GM19463 (cell line): ENCODE results near the gene BRCC3.

Source experiments
- ATAC-seq: cut with Tn5 transposase; IDR thresholded peaks from one replicate; pipeline ENCODE4 v1.9.1; 2021; ENCODE audit warnings: mild to moderate bottlenecking, moderate library complexity; ENCODE audit not compliant: unreplicated experiment

The BRCC3 gene

GRCh38 chrX:155070975-155071693 lies at the start of gene BRCC3, which contains the start of the genes CMC4 and MTCP1:
Gene BRCC3 (plus strand): TSS chrX:155071508. CDS start chrX:155071528, 20 bp downstream.
Gene CMC4 (minus strand): TSS chrX:155071136. CDS start chrX:155064023, 7,113 bp downstream.
Gene MTCP1 (minus strand): TSS chrX:155071136. CDS start chrX:155066010, 5,126 bp downstream.
- peak; percentile 86 for ATAC-seq

GRCh38 chrX:155022585-155022984 lies 48.7 kb upstream of the BRCC3 start, which contains the start of gene F8:
Gene F8 (minus strand): TSS chrX:155022723. CDS start chrX:155022552, 171 bp downstream.
- ATAC-seq: no peak

GRCh38 chrX:155023907-155024833 lies 47.1 kb upstream of the BRCC3 start:
- ATAC-seq: no peak

- ATAC-seq: no peak
Observed at GRCh38 chrX:155026420-155026726, 44.9 kb upstream of the BRCC3 start.

GRCh38 chrX:155026727-155027508 lies 44.4 kb upstream of the BRCC3 start, which contains the start of gene FUNDC2:
Gene FUNDC2 (plus strand): TSS chrX:155026844. CDS start chrX:155026939, 95 bp downstream.
- ATAC-seq: peak; percentile 88

GRCh38 chrX:155027509-155028066 lies 43.7 kb upstream of the BRCC3 start:
- ATAC-seq: no peak

GRCh38 chrX:155028129-155028528 lies 43.2 kb upstream of the BRCC3 start:
- no peak for ATAC-seq

GRCh38 chrX:155028877-155029291 lies 42.4 kb upstream of the BRCC3 start:
- ATAC-seq: no peak

GRCh38 chrX:155031657-155032056 lies 39.7 kb upstream of the BRCC3 start:
- no peak for ATAC-seq

- no peak for ATAC-seq
Observed at GRCh38 chrX:155035688-155036087, 35.6 kb upstream of the BRCC3 start.

GRCh38 chrX:155046129-155046810 lies 25.0 kb upstream of the BRCC3 start:
- ATAC-seq: no peak

GRCh38 chrX:155046811-155047528 lies 24.3 kb upstream of the BRCC3 start:
- ATAC-seq: no peak

- ATAC-seq: no peak
Observed at GRCh38 chrX:155048977-155049619, 22.2 kb upstream of the BRCC3 start.

- no peak for ATAC-seq
Observed at GRCh38 chrX:155052738-155053498, 18.4 kb upstream of the BRCC3 start.

GRCh38 chrX:155053656-155054055 lies 17.7 kb upstream of the BRCC3 start:
- ATAC-seq: no peak

GRCh38 chrX:155054255-155054654 lies 17.1 kb upstream of the BRCC3 start:
- no peak for ATAC-seq

GRCh38 chrX:155055494-155055893 lies 15.8 kb upstream of the BRCC3 start:
- ATAC-seq: no peak

- no peak for ATAC-seq
Observed at GRCh38 chrX:155056471-155056870, 14.8 kb upstream of the BRCC3 start.
